Spinal cord (tissue), 10 donors: ENCODE results near the gene CLEC4M. TPM values are rescaled to one million over a fixed set of nuclear protein-coding genes. Genes with fewer than 3 reads are reported as not detected.
"Not testable (repeated sequence)": the region's sequence is repeated elsewhere in the genome, so short reads cannot be mapped to it uniquely, and the experiment has no call there.

ENCODE experiments used
- DNase-seq, 6 donors: peaks; one replicate each; pipeline versions ENCODE4 v3.0.0 to v3.0.0-alpha.2; 2013 to 2015; ENCODE audit warnings: low spot score in 6 of 6, low read depth in 4 of 6
- H3K27ac ChIP-seq: one replicate; pipeline ENCODE4 v1.5.1; 2013; ENCODE audit warnings: low read depth, low read length, control low read depth
- H3K27me3 ChIP-seq: one replicate; pipeline ENCODE4 v1.6.1; 2013; ENCODE audit warnings: low read length; ENCODE audit not compliant: control insufficient read depth, insufficient read depth
- H3K36me3 ChIP-seq: one replicate; pipeline ENCODE4 v1.6.1; 2013; ENCODE audit warnings: low read length; ENCODE audit not compliant: control insufficient read depth, insufficient read depth
- H3K4me1 ChIP-seq: one replicate; pipeline ENCODE4 v1.6.1; 2013; ENCODE audit warnings: low read length; ENCODE audit not compliant: control insufficient read depth, insufficient read depth
- H3K4me3 ChIP-seq: one replicate; pipeline ENCODE4 v1.5.1; 2013; ENCODE audit warnings: low read depth, low read length, control low read depth
- H3K9me3 ChIP-seq: one replicate; pipeline ENCODE4 v1.6.1; 2013; ENCODE audit warnings: low read length; ENCODE audit not compliant: control insufficient read depth, insufficient read depth
- WGBS: methylation state at CpG from one replicate; pipeline ENCODE4 v1.1.5; 2013; ENCODE audit warnings: missing lambda C conversion rate; ENCODE audit not compliant: insufficient coverage; 5-methylcytosine and 5-hydroxymethylcytosine counted together
- polyA plus RNA-seq, 2 donors: library from polyadenylated mRNA; unstranded; fragments of 120-200 nt; gene quantifications; one replicate each; pipeline ENCODE4 v1.2.1, GENCODE V29; 2013; ENCODE audit not compliant: insufficient read length in 2 of 2
- total RNA-seq, 2 donors: library from RNA; depleted of rRNA in 1 of 2; stranded (reverse); fragments of 120-200 nt in 1 of 2; fragments of >200 nt in 1 of 2; gene quantifications; one replicate each; pipeline versions ENCODE4 v1.2.3 to v1.2.4, GENCODE V29; 2013 to 2014
- donor health status: healthy.

CLEC4M gene
- total and polyA plus RNA-seq, 4 donors, result 0.33 to 1.8 (median 0.95) TPM

DNA sequence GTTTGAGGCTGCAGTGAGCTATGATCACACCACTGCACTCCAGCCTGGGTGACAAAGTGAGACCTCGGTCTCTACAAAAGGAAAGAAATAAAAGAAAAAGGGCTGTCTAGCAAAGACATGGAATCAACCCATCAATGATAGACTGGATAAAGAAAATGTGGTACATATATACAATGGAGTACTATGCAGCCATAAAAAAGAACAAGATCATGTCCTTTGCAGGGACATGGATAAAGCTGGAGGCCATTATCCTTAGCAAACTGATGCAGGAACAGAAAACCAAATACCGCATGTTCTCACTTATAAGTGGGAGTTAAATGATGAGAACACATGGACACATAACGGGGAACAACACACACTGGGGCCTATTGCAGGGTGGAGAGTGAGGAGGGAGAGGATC lies 53.0 kb downstream of the CLEC4M start:
- H3K27ac ChIP-seq, H3K4me3 ChIP-seq, H3K36me3 ChIP-seq, H3K27me3 ChIP-seq, H3K4me1 ChIP-seq, H3K9me3 ChIP-seq, DNase-seq: not testable (repeated sequence)
- WGBS, result no CpG with 5 or more reads among the region's 3 CpGs

DNA sequence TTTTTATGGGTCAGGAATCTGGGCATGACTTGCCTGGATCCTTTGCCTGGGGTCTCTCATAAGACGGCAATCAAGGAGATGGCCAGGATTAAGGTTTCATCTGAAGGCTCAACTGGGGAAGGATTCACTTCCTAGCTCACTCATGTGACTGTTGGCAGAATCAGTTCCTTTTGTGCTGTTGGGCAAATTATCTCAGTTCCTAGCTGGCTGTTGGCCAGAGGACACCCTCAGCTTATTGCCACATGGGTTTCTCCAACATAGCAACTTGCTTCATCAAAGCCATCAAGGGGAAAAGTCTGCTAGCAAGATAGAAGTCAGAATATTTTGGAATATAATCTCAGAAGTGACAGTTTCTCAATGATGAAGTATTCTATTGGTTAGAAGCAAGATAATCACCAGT lies 54.8 kb downstream of the CLEC4M start:
- Histone ChIP-seq H3K4me1 (no peaks in the 10 kb centered on the region), H3K27ac (no peak overlapping the region), H3K27me3 (no peaks in the 10 kb centered on the region), H3K36me3 (no peaks in the 10 kb centered on the region), H3K4me3 (no peak overlapping the region), H3K9me3 (no peaks in the 10 kb centered on the region)
- 80% methylated on average over 1 of the region's 1 CpG for WGBS
- DNase-seq, result no peak

DNA sequence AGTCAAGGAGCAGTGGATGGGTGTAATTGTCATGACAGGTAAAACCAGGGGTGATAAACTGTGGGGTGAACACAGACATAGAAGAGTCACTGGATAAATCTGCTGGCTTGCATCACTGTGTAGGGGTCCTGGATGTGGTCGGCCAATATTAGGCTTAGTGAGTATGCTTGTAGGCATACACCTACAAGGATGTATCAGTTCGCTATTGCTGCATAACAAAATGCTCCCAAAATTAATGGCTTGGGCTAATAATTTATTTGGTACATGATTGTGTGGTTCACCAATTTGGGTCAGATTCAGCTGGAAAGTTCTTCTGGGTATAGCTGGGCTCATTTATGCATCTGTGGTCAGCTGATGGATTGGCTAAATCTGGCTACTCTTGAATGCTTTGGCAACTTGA lies 55.8 kb downstream of the CLEC4M start:
- H3K4me1 ChIP-seq, result no peaks in the 10 kb centered on the region
- no peak overlapping the region for H3K4me3 ChIP-seq
- no peaks in the 10 kb centered on the region for H3K9me3 ChIP-seq
- no peak for DNase-seq
- no peaks in the 10 kb centered on the region for H3K27me3 ChIP-seq
- no peak overlapping the region for H3K27ac ChIP-seq
- no peaks in the 10 kb centered on the region for H3K36me3 ChIP-seq
- 67% methylated on average over 1 of the region's 2 CpGs for WGBS

Other genes starting within 250 kb of the CLEC4M start
- 10 to 100 TPM; 12.3 to 33.7 TPM for gene ZNF358, start 247.1 kb upstream of the CLEC4M start, total RNA-seq
- gene ZNF358, start 247.1 kb upstream of the CLEC4M start, polyA plus RNA-seq, result 10 to 100 TPM; 85.6 to 96.0 TPM
- 10 to 100 TPM in 1 of 2 donors, 1 to 10 TPM in 1; 9.3 to 10.7 TPM for gene MCOLN1, start 240.6 kb upstream of the CLEC4M start, total RNA-seq
- 10 to 100 TPM; 39.9 to 45.4 TPM for gene MCOLN1, start 240.6 kb upstream of the CLEC4M start, polyA plus RNA-seq
- gene PNPLA6, start 227.5 kb upstream of the CLEC4M start, total RNA-seq, result 10 to 100 TPM; 45.8 to 47.8 TPM
- 10 to 100 TPM; 91.8 to 94.3 TPM for gene PNPLA6, start 227.5 kb upstream of the CLEC4M start, polyA plus RNA-seq
- gene CAMSAP3, start 167.4 kb upstream of the CLEC4M start, total RNA-seq, result 1 to 10 TPM; 4.9 to 7.9 TPM
- 10 to 100 TPM; 41.4 to 45.8 TPM for gene CAMSAP3, start 167.4 kb upstream of the CLEC4M start, polyA plus RNA-seq
- 10 to 100 TPM; 18.6 to 29.3 TPM for gene XAB2, start 133.7 kb upstream of the CLEC4M start, total RNA-seq
- 10 to 100 TPM; 34.6 to 38.5 TPM for gene XAB2, start 133.7 kb upstream of the CLEC4M start, polyA plus RNA-seq
- 100 to 1,000 TPM in 1 of 2 donors, 10 to 100 TPM in 1; 18.1 to 107 TPM for gene PET100, start 133.4 kb upstream of the CLEC4M start, total RNA-seq
- gene PET100, start 133.4 kb upstream of the CLEC4M start, polyA plus RNA-seq, result 100 to 1,000 TPM; 118 to 145 TPM
- gene PCP2, start 129.5 kb upstream of the CLEC4M start, total RNA-seq, result not detected
- under 1 TPM in 1 of 2 donors, not detected in 1; 0.62 TPM for gene PCP2, start 129.5 kb upstream of the CLEC4M start, polyA plus RNA-seq
- 1 to 10 TPM; 4.4 to 8.3 TPM for gene STXBP2, start 126.1 kb upstream of the CLEC4M start, total RNA-seq
- 10 to 100 TPM; 12.9 to 14.0 TPM for gene STXBP2, start 126.1 kb upstream of the CLEC4M start, polyA plus RNA-seq
- 1 to 10 TPM; 1.8 to 7.6 TPM for gene RETN, start 94.2 kb upstream of the CLEC4M start, total RNA-seq
- gene RETN, start 94.2 kb upstream of the CLEC4M start, polyA plus RNA-seq, result under 1 TPM in 1 of 2 donors, not detected in 1; 0.74 TPM
- 1 to 10 TPM in 1 of 2 donors, not detected in 1; 1.7 TPM for gene MCEMP1, start 86.2 kb upstream of the CLEC4M start, total RNA-seq
- gene MCEMP1, start 86.2 kb upstream of the CLEC4M start, polyA plus RNA-seq, result under 1 TPM in 1 of 2 donors, not detected in 1; 0.41 TPM
- 100 to 1,000 TPM in 1 of 2 donors, 10 to 100 TPM in 1; 24.5 to 165 TPM for gene TRAPPC5, start 82.4 kb upstream of the CLEC4M start, total RNA-seq
- 10 to 100 TPM; 95.8 to 98.4 TPM for gene TRAPPC5, start 82.4 kb upstream of the CLEC4M start, polyA plus RNA-seq
- gene FCER2, start 61.1 kb upstream of the CLEC4M start, total RNA-seq, result under 1 TPM; 0.50 to 0.59 TPM
- gene FCER2, start 61.1 kb upstream of the CLEC4M start, polyA plus RNA-seq, result under 1 TPM in 1 of 2 donors, not detected in 1; 0.27 TPM
- gene CLEC4G, start 31.1 kb upstream of the CLEC4M start, total RNA-seq, result under 1 TPM; 0.17 to 0.50 TPM
- 1 to 10 TPM; 1.5 to 2.1 TPM for gene CLEC4G, start 31.1 kb upstream of the CLEC4M start, polyA plus RNA-seq
- gene CD209, start 15.7 kb upstream of the CLEC4M start, total RNA-seq, result 1 to 10 TPM; 1.9 to 2.5 TPM
- gene CD209, start 15.7 kb upstream of the CLEC4M start, polyA plus RNA-seq, result under 1 TPM; 0.24 to 0.95 TPM
- gene EVI5L, start 67.0 kb downstream of the CLEC4M start, total RNA-seq, result 10 to 100 TPM; 28.4 to 36.1 TPM
- 100 to 1,000 TPM in 1 of 2 donors, 10 to 100 TPM in 1; 99.5 to 110 TPM for gene EVI5L, start 67.0 kb downstream of the CLEC4M start, polyA plus RNA-seq
- 1 to 10 TPM; 1.9 to 2.4 TPM for gene PRR36, start 111.1 kb downstream of the CLEC4M start, total RNA-seq
- 10 to 100 TPM; 59.4 to 59.7 TPM for gene PRR36, start 111.1 kb downstream of the CLEC4M start, polyA plus RNA-seq
- under 1 TPM; 0.40 to 0.66 TPM for gene LRRC8E, start 125.3 kb downstream of the CLEC4M start, total RNA-seq
- under 1 TPM in 1 of 2 donors, not detected in 1; 0.77 TPM for gene LRRC8E, start 125.3 kb downstream of the CLEC4M start, polyA plus RNA-seq
- 10 to 100 TPM in 1 of 2 donors, 1 to 10 TPM in 1; 8.1 to 12.7 TPM for gene MAP2K7, start 140.6 kb downstream of the CLEC4M start, total RNA-seq
- gene MAP2K7, start 140.6 kb downstream of the CLEC4M start, polyA plus RNA-seq, result 10 to 100 TPM; 30.6 to 36.8 TPM
- gene TGFBR3L, start 151.6 kb downstream of the CLEC4M start, total RNA-seq, result 1 to 10 TPM in 1 of 2 donors, under 1 TPM in 1; 0.59 to 1.5 TPM
- 1 to 10 TPM; 4.3 to 6.1 TPM for gene TGFBR3L, start 151.6 kb downstream of the CLEC4M start, polyA plus RNA-seq
- gene SNAPC2, start 157.1 kb downstream of the CLEC4M start, total RNA-seq, result 10 to 100 TPM in 1 of 2 donors, 1 to 10 TPM in 1; 5.7 to 11.0 TPM
- 10 to 100 TPM; 21.3 to 27.1 TPM for gene SNAPC2, start 157.1 kb downstream of the CLEC4M start, polyA plus RNA-seq
- gene CTXN1, start 162.9 kb downstream of the CLEC4M start, total RNA-seq, result 10 to 100 TPM in 1 of 2 donors, 1 to 10 TPM in 1; 4.3 to 14.7 TPM
- 100 to 1,000 TPM; 161 to 182 TPM for gene CTXN1, start 162.9 kb downstream of the CLEC4M start, polyA plus RNA-seq
- gene TIMM44, start 180.4 kb downstream of the CLEC4M start, total RNA-seq, result 10 to 100 TPM; 25.5 to 47.0 TPM
- 10 to 100 TPM; 65.4 to 74.8 TPM for gene TIMM44, start 180.4 kb downstream of the CLEC4M start, polyA plus RNA-seq
- gene ELAVL1, start 242.4 kb downstream of the CLEC4M start, total RNA-seq, result 10 to 100 TPM; 27.2 to 51.0 TPM
- gene ELAVL1, start 242.4 kb downstream of the CLEC4M start, polyA plus RNA-seq, result 10 to 100 TPM; 58.6 to 62.9 TPM